Small intestine (tissue), 7 donors: ENCODE data around the gene HELZ. TPM values are rescaled to one million over a fixed set of nuclear protein-coding genes. Genes with fewer than 3 reads are reported as not detected.
A peak's percentile ranks its signal among the peaks of the same experiment; 100 is the strongest.

Experiments
- DNase-seq, 2 donors: peaks; one replicate each; pipeline versions ENCODE4 v3.0.0 to v3.0.0-alpha.2; 2013
- FAIRE-seq: peaks from 2 replicates; lab custom pipeline; 2012; peaks lifted over from hg19 to GRCh38; lab: Jason Lieb, UNC
- H3K27ac ChIP-seq, 3 donors: one replicate each; pipeline ENCODE4 v1.5.1; 2013; ENCODE audit warnings: low read length in 2 of 3, mild to moderate bottlenecking in 2 of 3, control low read depth in 1 of 3, inconsistent platforms in 1 of 3, low read depth in 1 of 3, moderate library complexity in 1 of 3
- H3K27me3 ChIP-seq, 3 donors: one replicate each; pipeline ENCODE4 v1.6.1; 2013; ENCODE audit warnings: low read length in 3 of 3, inconsistent platforms in 1 of 3; ENCODE audit not compliant: control insufficient read depth in 3 of 3, insufficient read depth in 3 of 3
- H3K36me3 ChIP-seq, 3 donors: one replicate each; pipeline ENCODE4 v1.6.1; 2013; ENCODE audit warnings: low read length in 3 of 3, inconsistent platforms in 1 of 3, low read depth in 1 of 3, mild to moderate bottlenecking in 1 of 3, moderate library complexity in 1 of 3; ENCODE audit not compliant: control insufficient read depth in 3 of 3, insufficient read depth in 2 of 3
- H3K4me1 ChIP-seq, 3 donors: one replicate each; pipeline ENCODE4 v1.6.1; 2013; ENCODE audit warnings: low read length in 2 of 3, inconsistent platforms in 1 of 3, low read depth in 1 of 3, mild to moderate bottlenecking in 1 of 3, moderate library complexity in 1 of 3; ENCODE audit not compliant: control insufficient read depth in 3 of 3, insufficient read depth in 2 of 3
- H3K4me3 ChIP-seq, 3 donors: one replicate each; pipeline ENCODE4 v1.5.1; 2013; ENCODE audit warnings: low read length in 3 of 3, control low read depth in 1 of 3, inconsistent platforms in 1 of 3, low read depth in 1 of 3, mild to moderate bottlenecking in 1 of 3, moderate library complexity in 1 of 3
- H3K9me3 ChIP-seq, 2 donors: one replicate each; pipeline ENCODE4 v1.6.1; 2013; ENCODE audit warnings: low read depth in 1 of 2, low read length in 1 of 2; ENCODE audit not compliant: control insufficient read depth in 2 of 2, insufficient read depth in 1 of 2
- WGBS, 3 donors: extraction: QIAGEN DNeasy Blood & Tissue Kit; methylation state at CpG; one replicate each; pipeline ENCODE4 v1.1.7; 2013; 5-methylcytosine and 5-hydroxymethylcytosine counted together
- polyA plus RNA-seq, 4 donors: library from polyadenylated mRNA; stranded (reverse) in 3 of 4; unstranded in 1 of 4; fragments of 200-250 nt in 3 of 4; fragments of 120-200 nt in 1 of 4; gene quantifications; one replicate each; pipeline versions ENCODE4 v1.2.1 to v1.2.3, GENCODE V29; 2013
- donor health status: healthy with polysubstance abuse.
- donor health status: control.
- donor health status: control.
- donor health status: Bipolar disorder and iron deficiency.
- donor health status: healthy.

Gene HELZ
- polyA plus RNA-seq, 4 donors = 2.7 to 27.3 (median 3.6) TPM

DNA sequence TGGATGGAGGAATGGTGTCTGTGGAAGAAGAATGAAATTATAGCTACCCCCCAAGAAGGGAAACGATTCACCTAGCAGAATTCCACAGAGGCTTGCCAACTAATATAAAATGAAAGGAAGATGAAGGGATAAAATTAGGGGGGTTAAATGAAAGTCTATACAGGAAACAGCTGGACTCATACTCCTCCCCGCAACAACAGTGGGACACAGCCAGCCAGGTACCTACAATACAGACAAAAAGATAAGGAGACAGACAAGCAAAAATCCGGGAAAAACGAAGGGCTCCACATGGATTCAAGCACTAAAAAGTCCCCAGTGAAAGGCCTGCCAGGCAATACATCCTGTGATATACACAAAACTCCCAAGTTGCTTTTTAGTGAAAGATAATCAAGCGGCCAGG is 152.7 kb downstream of the HELZ start:
- FAIRE-seq = no peak
- no peak overlapping the region for H3K27ac ChIP-seq
- no peaks in the 10 kb centered on the region for H3K4me1 ChIP-seq
- H3K9me3 ChIP-seq = no peaks in the 10 kb centered on the region
- H3K36me3 ChIP-seq = peaks cover 2 to 12% (median 4%) of the 10 kb centered on the region in 3 donors
- no peak for DNase-seq
- H3K27me3 ChIP-seq = no peaks in the 10 kb centered on the region
- 92 to 94% (median 94%) methylated on average over 5 of the region's 5 CpGs for WGBS, 3 donors
- no peak overlapping the region for H3K4me3 ChIP-seq

DNA sequence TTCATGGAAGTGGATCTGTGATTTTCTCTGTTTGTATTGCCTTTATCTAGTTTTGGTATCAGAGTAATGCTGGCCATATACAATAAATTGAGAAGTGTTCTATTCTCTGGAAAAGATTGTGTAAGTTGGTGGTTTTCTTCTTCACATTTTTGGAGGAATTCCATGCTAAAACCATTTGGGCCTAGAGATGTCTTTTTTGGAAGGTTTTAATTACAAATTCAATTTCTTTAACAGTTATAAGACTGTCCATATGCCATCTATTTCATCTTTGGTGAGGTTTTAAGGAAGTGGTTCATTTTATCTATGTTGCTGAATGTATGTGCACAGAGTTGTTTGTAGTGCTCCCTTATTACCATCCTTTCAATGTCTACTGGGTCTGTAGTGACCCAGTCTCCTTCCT is 154.7 kb downstream of the HELZ start:
- H3K4me3 ChIP-seq = no peak overlapping the region
- H3K4me1 ChIP-seq = no peaks in the 10 kb centered on the region
- no peak overlapping the region for H3K27ac ChIP-seq
- DNase-seq (no peak), FAIRE-seq (no peak)
- H3K9me3 ChIP-seq = no peaks in the 10 kb centered on the region
- no peaks in the 10 kb centered on the region for H3K27me3 ChIP-seq
- H3K36me3 ChIP-seq = peaks cover 6 to 15% (median 9%) of the 10 kb centered on the region in 3 donors

DNA sequence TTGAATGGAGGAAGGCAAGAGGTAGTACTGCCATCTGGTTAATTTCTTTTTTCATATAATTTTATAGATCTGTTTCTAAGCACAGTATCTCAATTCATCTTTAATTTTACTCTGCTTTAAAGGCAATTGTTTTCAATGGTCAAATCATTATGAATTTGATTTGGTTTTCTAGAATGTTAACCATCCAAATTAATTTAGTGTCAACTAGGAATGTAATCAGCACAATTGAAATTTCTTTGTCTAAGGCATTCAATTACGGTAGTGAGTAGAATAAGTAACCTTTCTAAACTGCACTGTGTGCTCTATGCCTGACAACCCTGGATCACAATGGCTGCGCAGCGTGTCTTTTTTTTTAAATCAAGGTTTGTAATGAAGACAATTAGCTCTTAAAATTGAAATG is 156.4 kb downstream of the HELZ start:
- Histone ChIP-seq H3K9me3 (no peaks in the 10 kb centered on the region), H3K36me3 (peaks cover 6 to 15% (median 6%) of the 10 kb centered on the region in 3 donors), H3K4me1 (no peaks in the 10 kb centered on the region), H3K27me3 (no peaks in the 10 kb centered on the region), H3K4me3 (no peak overlapping the region), H3K27ac (no peak overlapping the region)
- 97 to 98% (median 98%) methylated on average over 3 of the region's 3 CpGs for WGBS, 3 donors
- DNase-seq (no peak), FAIRE-seq (no peak)

- DNase-seq (no peak), FAIRE-seq (no peak)
- H3K36me3 ChIP-seq = peaks cover 9 to 21% (median 10%) of the 10 kb centered on the region in 3 donors
- H3K9me3 ChIP-seq = no peaks in the 10 kb centered on the region
- 85 to 96% (median 91%) methylated on average over 3 of the region's 3 CpGs for WGBS, 3 donors
- H3K4me1 ChIP-seq = no peaks in the 10 kb centered on the region
- no peak overlapping the region for H3K27ac ChIP-seq
- no peak overlapping the region for H3K4me3 ChIP-seq
- no peaks in the 10 kb centered on the region for H3K27me3 ChIP-seq
Measured at GRCh38 chr17:67085406-67085805, 159.6 kb downstream of the HELZ start.

- FAIRE-seq = no peak
- Histone ChIP-seq H3K4me1 (no peaks in the 10 kb centered on the region), H3K4me3 (no peak overlapping the region), H3K27ac (no peak overlapping the region), H3K36me3 (peaks cover 9 to 24% (median 15%) of the 10 kb centered on the region in 3 donors), H3K9me3 (no peaks in the 10 kb centered on the region), H3K27me3 (no peaks in the 10 kb centered on the region)
- WGBS, 3 donors = 53 to 73% (median 69%) methylated on average over 1 of the region's 1 CpG
- DNase-seq = peak in 1 of 2 donors; percentile 21
Measured at GRCh38 chr17:67082107-67082506, 162.9 kb downstream of the HELZ start.

- peaks cover 7 to 20% (median 10%) of the 10 kb centered on the region in 3 donors for H3K36me3 ChIP-seq
- DNase-seq (no peak), FAIRE-seq (no peak)
- no peaks in the 10 kb centered on the region for H3K27me3 ChIP-seq
- no peak overlapping the region for H3K27ac ChIP-seq
- H3K4me3 ChIP-seq = no peak overlapping the region
- WGBS, 3 donors = 70 to 87% (median 76%) methylated on average over 2 of the region's 2 CpGs
- H3K4me1 ChIP-seq = peaks cover 0 to 4% (median 0%) of the 10 kb centered on the region in 3 donors
- H3K9me3 ChIP-seq = no peaks in the 10 kb centered on the region
Measured at GRCh38 chr17:67080804-67081203, 164.2 kb downstream of the HELZ start.

DNA sequence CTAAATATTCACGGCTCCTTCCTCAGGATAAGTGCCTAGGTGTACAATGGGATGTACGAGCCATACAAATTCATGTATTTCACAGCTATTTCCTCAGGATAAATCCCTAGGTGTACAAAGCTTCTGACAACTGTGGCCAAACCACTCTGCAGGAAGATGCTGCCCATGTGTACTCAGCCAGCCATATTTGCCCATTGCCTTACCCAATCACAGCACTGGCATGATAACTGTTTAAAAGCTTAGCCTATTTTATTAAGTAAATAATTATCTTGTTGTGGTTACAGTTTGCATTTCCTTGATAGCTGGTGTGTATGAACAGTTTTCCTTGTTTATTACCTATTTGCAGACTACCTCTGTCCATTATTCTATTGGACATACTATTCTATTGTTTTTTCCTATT is 165.5 kb downstream of the HELZ start:
- no peaks in the 10 kb centered on the region for H3K27me3 ChIP-seq
- H3K27ac ChIP-seq = no peak overlapping the region
- no peaks in the 10 kb centered on the region for H3K9me3 ChIP-seq
- FAIRE-seq = no peak
- no peak for DNase-seq
- 97 to 99% (median 99%) methylated on average over 2 of the region's 2 CpGs for WGBS, 3 donors
- peaks cover 5 to 14% (median 10%) of the 10 kb centered on the region in 3 donors for H3K36me3 ChIP-seq
- no peak overlapping the region for H3K4me3 ChIP-seq
- H3K4me1 ChIP-seq = peaks cover 0 to 4% (median 0%) of the 10 kb centered on the region in 3 donors

DNA sequence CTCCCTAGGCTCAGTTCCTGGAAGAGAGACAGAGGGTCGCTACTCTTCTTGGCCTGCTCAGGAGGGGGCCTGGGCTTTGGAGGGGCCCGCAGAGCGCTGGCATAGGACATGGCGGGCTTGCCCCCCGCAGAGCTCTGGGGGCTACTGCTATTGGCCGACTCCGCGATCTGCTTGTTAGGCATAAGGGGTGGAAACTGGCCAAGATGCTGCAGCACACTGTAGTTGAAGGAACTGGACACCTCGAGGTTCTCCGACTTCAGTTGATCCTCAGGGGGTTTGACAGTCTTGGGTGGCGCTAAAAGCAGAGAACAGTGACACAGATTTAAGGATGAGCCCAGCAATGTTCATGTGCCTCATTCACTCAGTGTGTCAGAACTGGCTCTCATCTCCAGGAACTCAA is 166.7 kb downstream of the HELZ start:
- no peak for FAIRE-seq
- 94 to 97% (median 97%) methylated on average over 11 of the region's 11 CpGs for WGBS, 3 donors
- no peaks in the 10 kb centered on the region for H3K9me3 ChIP-seq
- no peak overlapping the region for H3K4me3 ChIP-seq
- no peak for DNase-seq
- H3K36me3 ChIP-seq = peaks cover 2 to 10% (median 8%) of the 10 kb centered on the region in 3 donors
- peaks cover 0 to 4% (median 0%) of the 10 kb centered on the region in 3 donors for H3K4me1 ChIP-seq
- H3K27me3 ChIP-seq = no peaks in the 10 kb centered on the region
- H3K27ac ChIP-seq = no peak overlapping the region

GRCh38 chr17:67076290-67076689 is 168.7 kb downstream of the HELZ start:
- peak; percentile 15 to 56 for DNase-seq
- Histone ChIP-seq H3K9me3 (no peaks in the 10 kb centered on the region), H3K4me1 (peaks cover 0 to 4% (median 0%) of the 10 kb centered on the region in 3 donors), H3K36me3 (peaks cover 2 to 9% (median 7%) of the 10 kb centered on the region in 3 donors), H3K4me3 (no peak overlapping the region), H3K27me3 (no peaks in the 10 kb centered on the region), H3K27ac (no peak overlapping the region)
- FAIRE-seq = no peak
- WGBS, 3 donors = 19 to 58% (median 37%) methylated on average over 7 of the region's 7 CpGs
